GM12873 (cell line): ENCODE results near the gene CARD14.

Experiments
- CTCF ChIP-seq: IDR thresholded peaks from 2 replicates; pipeline ENCODE4 v1.5.1; 2012; ENCODE audit warnings: low read depth, mild to moderate bottlenecking, moderate library complexity, low read length, control low read depth; ENCODE audit not compliant: insufficient read depth; ENCODE audit errors: missing control alignments

Gene CARD14

DNA sequence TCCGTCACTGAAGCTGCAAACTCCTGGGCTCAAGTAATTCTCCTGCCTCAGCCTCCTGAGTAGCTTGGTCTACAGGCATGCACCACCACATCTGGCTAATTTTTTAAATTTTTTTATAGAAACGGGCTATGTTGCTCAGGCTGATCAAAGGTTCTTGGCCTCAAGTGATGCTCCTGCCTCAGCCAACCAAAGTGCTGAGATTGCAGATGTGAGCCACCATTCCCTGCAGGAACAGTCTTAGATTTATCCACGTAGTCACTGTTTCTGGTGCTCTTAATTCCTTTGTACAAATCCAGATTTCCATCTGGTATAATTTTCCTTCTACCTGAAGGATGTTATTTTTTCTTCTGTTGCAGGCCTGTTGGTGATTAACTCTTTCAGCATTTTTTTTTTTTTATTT, 63.4 kb downstream of the CARD14 start:
- no peak for TF ChIP-seq CTCF

DNA sequence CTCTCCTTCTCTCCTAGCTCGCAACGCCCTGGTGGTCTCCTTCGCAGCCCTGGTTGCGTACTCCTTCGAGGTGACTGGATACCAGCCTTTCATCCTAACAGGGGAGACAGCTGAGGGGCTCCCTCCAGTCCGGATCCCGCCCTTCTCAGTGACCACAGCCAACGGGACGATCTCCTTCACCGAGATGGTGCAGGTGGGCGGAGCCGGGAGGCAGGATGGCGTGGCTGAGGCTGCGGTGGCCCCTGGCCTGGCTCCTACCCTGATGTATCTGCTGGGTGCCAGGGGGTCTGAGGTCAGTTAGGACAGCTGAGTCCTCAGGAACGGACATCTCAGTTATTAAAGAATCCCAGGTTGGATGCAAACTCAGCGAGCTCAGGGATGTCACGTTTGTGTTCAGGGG, 67.1 kb downstream of the CARD14 start:
- TF ChIP-seq CTCF = no peak

- no peak for TF ChIP-seq CTCF
Measured at GRCh38 chr17:80237386-80237785, 67.6 kb downstream of the CARD14 start.

- TF ChIP-seq CTCF = no peak
Measured at GRCh38 chr17:80242505-80242904, 72.7 kb downstream of the CARD14 start.

- no peak for TF ChIP-seq CTCF
Measured at GRCh38 chr17:80243526-80244433, 74.0 kb downstream of the CARD14 start.

DNA sequence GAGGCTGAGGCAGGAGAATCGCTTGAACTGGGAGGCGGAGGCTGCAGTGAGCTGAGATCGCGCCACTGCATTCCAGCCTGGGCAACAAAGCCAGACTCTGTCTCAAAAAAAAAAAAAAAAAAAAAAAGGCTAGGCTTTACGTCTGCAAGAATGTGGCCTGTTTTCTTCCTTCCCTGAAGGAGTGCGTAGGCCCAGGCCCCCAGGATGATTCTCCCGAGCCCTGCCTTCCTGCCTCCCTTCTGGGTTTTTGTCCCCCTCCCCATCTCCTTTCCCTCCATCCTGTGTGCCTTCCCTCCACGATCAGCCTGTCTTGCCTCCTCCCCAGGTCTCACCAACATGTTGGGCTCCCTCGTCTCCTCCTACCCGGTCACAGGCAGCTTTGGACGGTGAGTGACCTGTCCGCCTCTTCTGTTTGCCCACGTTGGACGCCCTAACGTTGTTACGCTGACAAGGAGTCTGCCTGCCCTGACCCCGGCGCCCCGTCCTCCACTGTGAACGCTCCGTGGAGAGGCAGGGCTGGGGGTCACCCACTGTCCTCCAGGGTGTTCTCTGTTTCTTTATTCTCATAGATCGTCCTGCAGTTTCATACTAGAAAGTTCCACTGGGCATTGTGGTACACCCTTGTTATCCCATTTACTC, 75.2 kb downstream of the CARD14 start:
- no peak for TF ChIP-seq CTCF

DNA sequence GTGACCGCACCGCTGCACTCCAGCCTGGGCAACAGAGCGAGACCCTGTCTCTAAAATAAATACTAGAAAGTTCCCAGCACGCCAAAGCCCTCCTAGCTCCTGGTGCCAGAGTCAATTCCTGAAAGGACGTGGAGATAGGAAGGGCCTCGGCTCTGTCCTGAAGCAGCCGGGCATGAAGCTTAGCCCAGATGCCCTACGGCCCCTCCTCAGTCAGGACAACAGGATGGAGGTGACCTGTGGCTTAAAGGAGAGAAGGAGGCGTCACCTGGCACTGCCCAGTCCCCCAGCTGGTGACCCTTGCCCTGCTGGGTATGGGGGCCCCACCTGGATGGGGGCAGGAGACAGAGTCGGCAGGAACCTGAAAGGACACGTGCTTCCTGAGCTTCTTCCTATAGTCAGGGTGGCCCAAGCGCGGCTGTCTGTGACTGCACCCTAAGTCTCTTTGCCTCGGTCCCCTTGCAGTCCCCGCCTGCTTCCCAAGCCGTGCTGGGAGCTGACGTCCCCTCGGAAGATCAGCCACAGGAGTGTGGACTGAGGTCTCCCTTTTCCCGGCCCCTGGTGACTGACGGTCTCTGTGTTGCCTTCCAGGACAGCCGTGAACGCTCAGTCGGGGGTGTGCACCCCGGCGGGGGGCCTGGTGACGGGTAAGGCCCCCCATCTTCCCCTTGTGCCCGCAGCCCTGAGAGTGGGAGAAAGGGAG, 75.9 kb downstream of the CARD14 start:
- no peak for TF ChIP-seq CTCF
